Sigmoid colon (tissue), 3 donors: ENCODE measurements around the gene MICAL2.

Experiments
- POLR2A ChIP-seq, 2 donors: fragments of 450-650 bp; IDR thresholded peaks; one replicate each; pipeline ENCODE4 v1.6.1; 2016; ENCODE audit warnings: antibody characterized with exemption in 2 of 2, mild to moderate bottlenecking in 2 of 2, moderate library complexity in 2 of 2
- TF ChIP-seq, protein P1 (sequence below), 4 experiments: fragments of 450-650 bp in 3 of 4; fragments of 200-600 bp in 1 of 4; IDR thresholded peaks; one replicate each; pipeline ENCODE4 v1.5.1; 2016 to 2019; ENCODE audit warnings: antibody characterized with exemption in 4 of 4, mild to moderate bottlenecking in 3 of 4, moderate library complexity in 2 of 4

DNA sequence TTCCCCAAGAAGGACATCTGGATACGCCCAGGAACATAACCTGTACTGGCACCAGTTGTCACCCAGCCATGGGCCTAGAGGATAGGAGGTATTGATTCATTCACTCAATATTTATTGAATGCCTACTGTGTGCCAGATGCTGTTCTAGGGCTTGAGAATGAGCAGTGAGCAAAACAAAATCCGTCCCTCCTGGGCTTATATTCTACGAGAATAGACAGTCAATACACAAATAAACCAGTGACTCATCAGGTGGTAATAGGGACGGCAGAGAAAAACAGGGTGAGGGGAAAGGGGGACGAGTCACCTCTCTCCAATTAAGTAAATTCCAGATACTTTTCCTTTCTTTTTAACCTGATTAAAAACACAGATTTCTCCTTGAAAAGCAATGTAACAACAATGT is 103.5 kb downstream of the MICAL2 start:
- TF ChIP-seq POLR2A (IDR thresholded peaks at IDR 0.05), result no peak
- TF ChIP-seq, protein P1, sequence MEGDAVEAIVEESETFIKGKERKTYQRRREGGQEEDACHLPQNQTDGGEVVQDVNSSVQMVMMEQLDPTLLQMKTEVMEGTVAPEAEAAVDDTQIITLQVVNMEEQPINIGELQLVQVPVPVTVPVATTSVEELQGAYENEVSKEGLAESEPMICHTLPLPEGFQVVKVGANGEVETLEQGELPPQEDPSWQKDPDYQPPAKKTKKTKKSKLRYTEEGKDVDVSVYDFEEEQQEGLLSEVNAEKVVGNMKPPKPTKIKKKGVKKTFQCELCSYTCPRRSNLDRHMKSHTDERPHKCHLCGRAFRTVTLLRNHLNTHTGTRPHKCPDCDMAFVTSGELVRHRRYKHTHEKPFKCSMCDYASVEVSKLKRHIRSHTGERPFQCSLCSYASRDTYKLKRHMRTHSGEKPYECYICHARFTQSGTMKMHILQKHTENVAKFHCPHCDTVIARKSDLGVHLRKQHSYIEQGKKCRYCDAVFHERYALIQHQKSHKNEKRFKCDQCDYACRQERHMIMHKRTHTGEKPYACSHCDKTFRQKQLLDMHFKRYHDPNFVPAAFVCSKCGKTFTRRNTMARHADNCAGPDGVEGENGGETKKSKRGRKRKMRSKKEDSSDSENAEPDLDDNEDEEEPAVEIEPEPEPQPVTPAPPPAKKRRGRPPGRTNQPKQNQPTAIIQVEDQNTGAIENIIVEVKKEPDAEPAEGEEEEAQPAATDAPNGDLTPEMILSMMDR (IDR thresholded peaks at IDR 0.05), result no peak
